K562 (cell line): ENCODE results near the gene HP1BP3.

Experiments
- BHLHE40 ChIP-seq: IDR thresholded peaks from 2 replicates; pipeline ENCODE4 v1.6.1; 2011; ENCODE audit warnings: low read length, improper control_type of control experiment
- CBX3 ChIP-seq, 2 experiments: IDR thresholded peaks; 1 replicate in 1 of 2; 2 replicates in 1 of 2; pipeline ENCODE4 v1.6.1; 2012; ENCODE audit warnings: inconsistent platforms in 2 of 2, low read length in 2 of 2, borderline replicate concordance in 1 of 2, control low read depth in 1 of 2
- EP300 ChIP-seq: IDR thresholded peaks from 2 replicates; pipeline ENCODE4 v1.6.1; 2012; ENCODE audit warnings: low read length, improper control_type of control experiment
- EZH2 ChIP-seq: IDR thresholded peaks from 2 replicates; pipeline ENCODE4 v1.6.1; 2012; ENCODE audit warnings: low read depth, mild to moderate bottlenecking, inconsistent platforms, low read length, borderline replicate concordance
- KLF1 ChIP-seq: fragments of 450-650 bp; IDR thresholded peaks from 2 replicates; pipeline ENCODE4 v1.6.1; 2016; ENCODE audit warnings: missing genetic modification characterization, missing compliant biosample characterization
- MAFK ChIP-seq: IDR thresholded peaks from 2 replicates; pipeline ENCODE4 v1.6.1; 2011; ENCODE audit warnings: low read length, improper control_type of control experiment
- POLR2AphosphoS5 ChIP-seq: IDR thresholded peaks from 2 replicates; pipeline ENCODE4 v1.6.1; 2011; ENCODE audit warnings: mild to moderate bottlenecking, low read depth, low read length, moderate library complexity; ENCODE audit not compliant: control insufficient read depth, insufficient read depth
- RAD21 ChIP-seq, 2 experiments: fragments of 250-450 bp in 1 of 2; fragments of 450-650 bp in 1 of 2; sonication (Bioruptor Pico) in 1 of 2; formaldehyde crosslinking in 1 of 2; IDR thresholded peaks in 1 of 2; conservative IDR thresholded peaks in 1 of 2; 2 replicates each; pipeline versions ENCODE4 v1.4.0 to v1.8.0; 2020 to 2022; ENCODE audit warnings: mild to moderate bottlenecking in 2 of 2, moderate library complexity in 1 of 2
- RFX5 ChIP-seq: IDR thresholded peaks from 2 replicates; pipeline ENCODE4 v1.6.1; 2011; ENCODE audit warnings: low read depth, mild to moderate bottlenecking, improper control_type of control experiment, low read length
- ZNF696 ChIP-seq: fragments of 250-450 bp; sonication (Bioruptor Pico); conservative IDR thresholded peaks from 2 replicates; pipeline ENCODE4 v1.4.0; 2020; ENCODE audit warnings: mild to moderate bottlenecking, moderate library complexity
- TF ChIP-seq, protein P1 (sequence below), 3 experiments: IDR thresholded peaks in 2 of 3; conservative IDR thresholded peaks in 1 of 3; 2 replicates each; pipeline ENCODE4 v1.5.1; 2011 to 2012; ENCODE audit warnings: low read length in 3 of 3, mild to moderate bottlenecking in 3 of 3, control low read depth in 2 of 3, improper control_type of control experiment in 1 of 3, inconsistent platforms in 1 of 3, low read depth in 1 of 3, mixed read lengths in 1 of 3, moderate library complexity in 1 of 3; ENCODE audit not compliant: insufficient read depth in 2 of 3

DNA sequence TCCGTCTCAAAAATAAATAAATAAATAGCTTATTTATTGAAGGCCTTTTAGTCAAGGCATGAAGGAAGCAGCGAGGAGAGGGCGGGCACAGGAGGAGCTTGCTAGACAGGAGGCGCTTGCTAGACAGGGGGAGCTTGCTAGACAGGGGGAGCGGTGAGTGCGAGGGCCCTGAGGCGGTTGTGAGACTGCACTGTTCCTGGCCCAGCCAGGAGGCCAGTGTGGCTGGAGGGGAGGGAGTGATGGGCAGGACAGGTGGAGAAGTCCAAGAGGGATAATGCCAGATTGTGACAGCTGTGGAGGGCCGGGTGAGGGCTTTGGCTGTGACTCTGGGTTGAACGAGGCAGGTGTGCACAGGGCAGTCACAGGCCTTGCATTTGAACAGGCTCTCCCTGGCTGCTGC lies 87.5 kb downstream of the HP1BP3 start:
- TF ChIP-seq RAD21 (CRISPR knock-in tag; conservative IDR thresholded peaks at IDR 0.05 in 1 of 2, IDR thresholded peaks at IDR 0.05 in 1 of 2) (no peak), POLR2AphosphoS5 (no peak), MAFK (no peak), CBX3 (IDR thresholded peaks at IDR 0.05; ENCODE audit: borderline replicate concordance in 1 of 2, low read length in 2 of 2) (no peak), ZNF696 (no peak), EP300 (no peak), BHLHE40 (no peak), EZH2 (no peak), RFX5 (no peak), KLF1 (tag) (no peak)
- TF ChIP-seq, protein P1, sequence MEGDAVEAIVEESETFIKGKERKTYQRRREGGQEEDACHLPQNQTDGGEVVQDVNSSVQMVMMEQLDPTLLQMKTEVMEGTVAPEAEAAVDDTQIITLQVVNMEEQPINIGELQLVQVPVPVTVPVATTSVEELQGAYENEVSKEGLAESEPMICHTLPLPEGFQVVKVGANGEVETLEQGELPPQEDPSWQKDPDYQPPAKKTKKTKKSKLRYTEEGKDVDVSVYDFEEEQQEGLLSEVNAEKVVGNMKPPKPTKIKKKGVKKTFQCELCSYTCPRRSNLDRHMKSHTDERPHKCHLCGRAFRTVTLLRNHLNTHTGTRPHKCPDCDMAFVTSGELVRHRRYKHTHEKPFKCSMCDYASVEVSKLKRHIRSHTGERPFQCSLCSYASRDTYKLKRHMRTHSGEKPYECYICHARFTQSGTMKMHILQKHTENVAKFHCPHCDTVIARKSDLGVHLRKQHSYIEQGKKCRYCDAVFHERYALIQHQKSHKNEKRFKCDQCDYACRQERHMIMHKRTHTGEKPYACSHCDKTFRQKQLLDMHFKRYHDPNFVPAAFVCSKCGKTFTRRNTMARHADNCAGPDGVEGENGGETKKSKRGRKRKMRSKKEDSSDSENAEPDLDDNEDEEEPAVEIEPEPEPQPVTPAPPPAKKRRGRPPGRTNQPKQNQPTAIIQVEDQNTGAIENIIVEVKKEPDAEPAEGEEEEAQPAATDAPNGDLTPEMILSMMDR (IDR thresholded peaks at IDR 0.05 in 2 of 3, conservative IDR thresholded peaks at IDR 0.05 in 1 of 3; ENCODE audit: insufficient read depth in 2 of 3, low read depth in 1 of 3, low read length in 3 of 3), result no peak
